Stimulated activated CD4-positive, alpha-beta T cell treated with anti-CD3 and anti-CD28 coated beads, Interleukin-15, amount 100 ng/mL, for 24 hours (primary cell): ENCODE results near the gene AK2.
A peak's percentile ranks its signal among the peaks of the same experiment; 100 is the strongest.
"Not testable (repeated sequence)": the region's sequence is repeated elsewhere in the genome, so short reads cannot be mapped to it uniquely, and the experiment has no call there.

Experiments used
- DNase-seq: peaks from one replicate; pipeline ENCODE4 v3.0.0-alpha.2; 2020

AK2 gene

GRCh38 chr1:32997381-32997891 lies 39.2 kb downstream of the AK2 start:
- no peak for DNase-seq

- not testable (repeated sequence) for DNase-seq
These were observed 43.4 kb downstream of the AK2 start for GRCh38 chr1:32993324-32993636.

- peak; percentile 80 for DNase-seq
These were observed 44.0 kb downstream of the AK2 start for GRCh38 chr1:32992489-32993323.

- no peak for DNase-seq
These were observed 44.7 kb downstream of the AK2 start for GRCh38 chr1:32991819-32992488.

GRCh38 chr1:32991386-32991785 lies 45.3 kb downstream of the AK2 start:
- no peak for DNase-seq

GRCh38 chr1:32990887-32991286 lies 45.8 kb downstream of the AK2 start:
- DNase-seq: no peak

GRCh38 chr1:32989160-32990050 lies 47.3 kb downstream of the AK2 start:
- peak; percentile 71 for DNase-seq

GRCh38 chr1:32988665-32989064 lies 48.0 kb downstream of the AK2 start:
- no peak for DNase-seq

GRCh38 chr1:32985226-32985625 lies 51.5 kb downstream of the AK2 start:
- DNase-seq: no peak

- DNase-seq: no peak
These were observed 52.1 kb downstream of the AK2 start for GRCh38 chr1:32984455-32985171.

- DNase-seq: no peak
These were observed 52.6 kb downstream of the AK2 start for GRCh38 chr1:32984090-32984454.

- DNase-seq: no peak
These were observed 53.7 kb downstream of the AK2 start for GRCh38 chr1:32983020-32983419.

- peak; percentile 74 for DNase-seq
These were observed 55.4 kb downstream of the AK2 start for GRCh38 chr1:32981003-32981901.

- no peak for DNase-seq
These were observed 56.6 kb downstream of the AK2 start for GRCh38 chr1:32980080-32980479.

- no peak for DNase-seq
These were observed 57.8 kb downstream of the AK2 start for GRCh38 chr1:32978854-32979253.

GRCh38 chr1:32977546-32978087 lies 59.1 kb downstream of the AK2 start:
- no peak for DNase-seq

GRCh38 chr1:32975055-32975454 lies 61.6 kb downstream of the AK2 start:
- not testable (repeated sequence) for DNase-seq

GRCh38 chr1:32973458-32973857 lies 63.2 kb downstream of the AK2 start:
- DNase-seq: not testable (repeated sequence)

GRCh38 chr1:32972814-32973428 lies 63.8 kb downstream of the AK2 start:
- peak; percentile 19 for DNase-seq

GRCh38 chr1:32971576-32971975 lies 65.1 kb downstream of the AK2 start:
- no peak for DNase-seq

- no peak for DNase-seq
These were observed 65.5 kb downstream of the AK2 start for GRCh38 chr1:32971156-32971555.
